ENCODE measurements around the gene DGCR6.
"Not testable (repeated sequence)": the region's sequence is repeated elsewhere in the genome, so short reads cannot be mapped to it uniquely, and the experiment has no call there.

DGCR6 gene

DNA sequence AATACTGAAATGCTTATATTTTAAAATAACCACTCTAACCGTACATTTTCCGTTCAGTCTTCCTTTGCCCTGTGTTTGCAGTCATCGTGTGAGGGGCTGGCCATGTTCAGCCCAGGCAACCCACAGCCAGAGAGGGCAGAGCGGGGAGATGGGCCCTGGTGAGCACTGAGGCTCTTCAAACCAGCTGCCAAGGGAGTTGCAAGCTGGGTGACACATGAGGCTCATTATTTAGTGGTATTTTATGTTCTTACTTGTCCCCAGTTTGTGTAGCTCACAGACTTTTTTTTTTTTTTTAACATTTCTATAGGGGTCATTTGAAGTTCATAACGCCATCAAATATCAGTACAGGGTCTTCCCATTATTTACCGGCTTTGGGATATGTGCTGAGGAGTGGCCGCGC is 18.0 kb upstream of the DGCR6 start:
- no peak overlapping the region for H2AK5ac ChIP-seq (ENCODE audit: low read depth, low read length)
- H2BK12ac ChIP-seq (ENCODE audit: low read length), result no peak overlapping the region
- DNase-seq (ENCODE audit: low spot score), result no peak
- no CpG with 5 or more reads among the region's 8 CpGs for WGBS, 2 donors (ENCODE audit: extremely low coverage in 2 of 2, insufficient read length in 2 of 2, insufficient replicate concordance in 1 of 2)
- no peaks in the 10 kb centered on the region for H3K36me3 ChIP-seq (replicated peaks in 1 of 2; ENCODE audit: control insufficient read depth in 2 of 2, insufficient read depth in 2 of 2, low read length in 2 of 2)
- H4K8ac ChIP-seq (ENCODE audit: low read depth, low read length), result no peak overlapping the region
- H3K27me3 ChIP-seq (ENCODE audit: control insufficient read depth in 3 of 3, insufficient read depth in 3 of 3, low read depth in 1 of 3, low read length in 3 of 3), result no peaks in the 10 kb centered on the region
- H3K14ac ChIP-seq (ENCODE audit: low read length), result no peak overlapping the region
- H3K18ac ChIP-seq (ENCODE audit: low read length), result no peak overlapping the region
- no peaks in the 10 kb centered on the region for H3K4me1 ChIP-seq (ENCODE audit: control insufficient read depth in 2 of 2, insufficient read depth in 1 of 2, low read depth in 1 of 2, low read length in 2 of 2)
- H3K4me2 ChIP-seq (ENCODE audit: insufficient read depth, low read length, poor library complexity, severe bottlenecking), result no peak overlapping the region
- H3K23ac ChIP-seq (ENCODE audit: low read depth, low read length, poor library complexity), result no peak overlapping the region
- H4K91ac ChIP-seq (ENCODE audit: low read depth, low read length, poor library complexity), result no peak overlapping the region
- no peak overlapping the region for H3K9ac ChIP-seq (ENCODE audit: low read depth, low read length, poor library complexity)
- no peak overlapping the region for H2BK15ac ChIP-seq (ENCODE audit: low read length)
- no peak overlapping the region for H3K4me3 ChIP-seq (ENCODE audit: low read length in 2 of 2)
- H3K79me1 ChIP-seq (ENCODE audit: low read depth, low read length), result no peaks in the 10 kb centered on the region
- no peak overlapping the region for H3K4ac ChIP-seq (ENCODE audit: low read length)
- no peak overlapping the region for H3K27ac ChIP-seq (replicated peaks; ENCODE audit: low read length)
- no peaks in the 10 kb centered on the region for H3K9me3 ChIP-seq (replicated peaks in 1 of 2; ENCODE audit: control insufficient read depth in 2 of 2, insufficient read depth in 1 of 2, low read depth in 1 of 2, low read length in 2 of 2)
- H2BK5ac ChIP-seq (ENCODE audit: low read length), result no peak overlapping the region
- no peak overlapping the region for H2AFZ ChIP-seq (ENCODE audit: low read length)
- H2BK120ac ChIP-seq (ENCODE audit: low read depth, low read length), result no peak overlapping the region

DNA sequence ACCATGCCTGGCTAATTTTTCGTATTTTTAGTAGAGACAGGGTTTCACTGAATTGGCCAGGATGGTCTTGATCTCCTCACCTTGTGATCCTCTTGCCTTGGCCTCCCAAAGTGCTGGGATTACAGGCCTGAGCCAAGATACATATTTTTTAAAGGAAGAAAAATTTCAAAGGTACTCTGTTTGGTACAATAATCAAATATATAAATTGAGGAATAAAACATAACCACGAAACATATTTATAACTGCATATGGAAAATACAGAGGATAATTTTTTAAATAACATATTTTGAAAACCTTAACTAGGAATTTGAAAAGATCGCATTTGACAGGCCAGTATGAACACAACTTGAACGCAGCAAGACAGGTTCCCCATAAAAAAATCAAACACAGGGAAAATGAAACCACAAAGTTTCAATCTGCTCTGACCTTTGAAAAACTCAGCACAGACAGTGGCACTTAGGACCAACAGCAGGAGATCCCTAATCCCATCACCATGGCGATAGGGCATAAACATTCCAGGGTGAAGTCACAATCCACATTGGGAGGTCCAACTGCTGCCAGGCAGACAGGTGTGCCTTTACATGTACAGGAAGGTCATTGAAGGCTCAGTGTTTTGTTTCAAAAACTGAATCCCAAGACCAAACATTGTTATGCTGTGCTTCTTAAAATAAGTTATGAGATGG is 15.5 kb upstream of the DGCR6 start:
- not testable (repeated sequence) for H3K27ac ChIP-seq (replicated peaks; ENCODE audit: low read length); H3K36me3 ChIP-seq (replicated peaks in 1 of 2; ENCODE audit: control insufficient read depth in 2 of 2, insufficient read depth in 2 of 2, low read length in 2 of 2); H3K23ac ChIP-seq (ENCODE audit: low read depth, low read length, poor library complexity); H2BK12ac ChIP-seq (ENCODE audit: low read length); H3K18ac ChIP-seq (ENCODE audit: low read length); H4K91ac ChIP-seq (ENCODE audit: low read depth, low read length, poor library complexity); H3K14ac ChIP-seq (ENCODE audit: low read length); H3K4me2 ChIP-seq (ENCODE audit: insufficient read depth, low read length, poor library complexity, severe bottlenecking); H3K4me3 ChIP-seq (ENCODE audit: low read length in 2 of 2); H3K79me1 ChIP-seq (ENCODE audit: low read depth, low read length); H3K9me3 ChIP-seq (replicated peaks in 1 of 2; ENCODE audit: control insufficient read depth in 2 of 2, insufficient read depth in 1 of 2, low read depth in 1 of 2, low read length in 2 of 2); H2AK5ac ChIP-seq (ENCODE audit: low read depth, low read length); H3K9ac ChIP-seq (ENCODE audit: low read depth, low read length, poor library complexity); H3K27me3 ChIP-seq (ENCODE audit: control insufficient read depth in 3 of 3, insufficient read depth in 3 of 3, low read depth in 1 of 3, low read length in 3 of 3); H2BK120ac ChIP-seq (ENCODE audit: low read depth, low read length); H3K4me1 ChIP-seq (ENCODE audit: control insufficient read depth in 2 of 2, insufficient read depth in 1 of 2, low read depth in 1 of 2, low read length in 2 of 2); DNase-seq (ENCODE audit: low spot score); H2BK5ac ChIP-seq (ENCODE audit: low read length); H3K4ac ChIP-seq (ENCODE audit: low read length); H4K8ac ChIP-seq (ENCODE audit: low read depth, low read length); H2AFZ ChIP-seq (ENCODE audit: low read length); H2BK15ac ChIP-seq (ENCODE audit: low read length)
- no CpG with 5 or more reads among the region's 5 CpGs for WGBS, 2 donors (ENCODE audit: extremely low coverage in 2 of 2, insufficient read length in 2 of 2, insufficient replicate concordance in 1 of 2)

GRCh38 chr22:18893775-18894174 is 12.3 kb upstream of the DGCR6 start:
- not testable (repeated sequence) for H3K9me3 ChIP-seq (replicated peaks in 1 of 2; ENCODE audit: control insufficient read depth in 2 of 2, insufficient read depth in 1 of 2, low read depth in 1 of 2, low read length in 2 of 2); H2AFZ ChIP-seq (ENCODE audit: low read length); H3K4me1 ChIP-seq (ENCODE audit: control insufficient read depth in 2 of 2, insufficient read depth in 1 of 2, low read depth in 1 of 2, low read length in 2 of 2); H3K4me2 ChIP-seq (ENCODE audit: insufficient read depth, low read length, poor library complexity, severe bottlenecking); H3K14ac ChIP-seq (ENCODE audit: low read length); H3K4me3 ChIP-seq (ENCODE audit: low read length in 2 of 2); DNase-seq (ENCODE audit: low spot score); H3K79me1 ChIP-seq (ENCODE audit: low read depth, low read length); H3K4ac ChIP-seq (ENCODE audit: low read length); H3K27ac ChIP-seq (replicated peaks; ENCODE audit: low read length); H2BK120ac ChIP-seq (ENCODE audit: low read depth, low read length); H3K23ac ChIP-seq (ENCODE audit: low read depth, low read length, poor library complexity); H2BK15ac ChIP-seq (ENCODE audit: low read length); H3K9ac ChIP-seq (ENCODE audit: low read depth, low read length, poor library complexity); H2BK12ac ChIP-seq (ENCODE audit: low read length); H3K18ac ChIP-seq (ENCODE audit: low read length); H4K8ac ChIP-seq (ENCODE audit: low read depth, low read length); H3K27me3 ChIP-seq (ENCODE audit: control insufficient read depth in 3 of 3, insufficient read depth in 3 of 3, low read depth in 1 of 3, low read length in 3 of 3); H4K91ac ChIP-seq (ENCODE audit: low read depth, low read length, poor library complexity); H3K36me3 ChIP-seq (replicated peaks in 1 of 2; ENCODE audit: control insufficient read depth in 2 of 2, insufficient read depth in 2 of 2, low read length in 2 of 2); H2AK5ac ChIP-seq (ENCODE audit: low read depth, low read length); H2BK5ac ChIP-seq (ENCODE audit: low read length)
- no CpG with 5 or more reads among the region's 4 CpGs for WGBS, 2 donors (ENCODE audit: extremely low coverage in 2 of 2, insufficient read length in 2 of 2, insufficient replicate concordance in 1 of 2)

DNA sequence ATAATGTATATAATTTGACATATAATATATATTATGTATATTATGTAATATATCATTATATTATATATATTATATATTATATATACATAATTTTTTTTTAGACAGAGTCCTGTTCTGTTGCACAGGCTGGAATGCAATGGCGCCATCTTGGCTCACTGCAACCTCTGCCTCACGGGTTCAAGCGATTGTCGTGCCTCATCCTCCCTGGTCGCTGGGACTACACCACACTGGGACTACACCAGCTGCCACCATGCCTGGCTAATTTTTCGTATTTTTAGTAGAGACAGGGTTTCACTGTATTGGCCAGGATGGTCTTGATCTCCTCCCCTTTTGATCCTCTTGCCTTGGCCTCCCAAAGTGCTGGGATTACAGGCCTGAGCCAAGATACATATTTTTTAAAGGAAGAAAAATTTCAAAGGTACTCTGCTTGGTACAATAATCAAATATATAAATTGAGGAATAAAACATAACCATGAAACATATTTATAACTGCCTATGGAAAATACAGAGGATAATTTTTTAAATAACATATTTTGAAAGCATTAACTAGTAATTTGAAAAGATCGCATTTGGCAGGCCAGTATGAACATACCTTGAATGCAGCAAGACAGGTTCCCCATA is 10.0 kb upstream of the DGCR6 start:
- not testable (repeated sequence) for DNase-seq (ENCODE audit: low spot score)
- no CpG with 5 or more reads among the region's 7 CpGs for WGBS, 2 donors (ENCODE audit: extremely low coverage in 2 of 2, insufficient read length in 2 of 2, insufficient replicate concordance in 1 of 2)

More for the DNA sequence above, 10.0 kb upstream of the DGCR6 start:
- not testable (repeated sequence) for H2AK5ac ChIP-seq (ENCODE audit: low read depth, low read length); H3K79me1 ChIP-seq (ENCODE audit: low read depth, low read length); H3K9me3 ChIP-seq (replicated peaks in 1 of 2; ENCODE audit: control insufficient read depth in 2 of 2, insufficient read depth in 1 of 2, low read depth in 1 of 2, low read length in 2 of 2); H3K4me2 ChIP-seq (ENCODE audit: insufficient read depth, low read length, poor library complexity, severe bottlenecking); H2BK120ac ChIP-seq (ENCODE audit: low read depth, low read length); H2AFZ ChIP-seq (ENCODE audit: low read length); H3K23ac ChIP-seq (ENCODE audit: low read depth, low read length, poor library complexity); H2BK15ac ChIP-seq (ENCODE audit: low read length); H3K27me3 ChIP-seq (ENCODE audit: control insufficient read depth in 3 of 3, insufficient read depth in 3 of 3, low read depth in 1 of 3, low read length in 3 of 3); H4K8ac ChIP-seq (ENCODE audit: low read depth, low read length); H3K4me1 ChIP-seq (ENCODE audit: control insufficient read depth in 2 of 2, insufficient read depth in 1 of 2, low read depth in 1 of 2, low read length in 2 of 2); H4K91ac ChIP-seq (ENCODE audit: low read depth, low read length, poor library complexity); H3K36me3 ChIP-seq (replicated peaks in 1 of 2; ENCODE audit: control insufficient read depth in 2 of 2, insufficient read depth in 2 of 2, low read length in 2 of 2); H3K27ac ChIP-seq (replicated peaks; ENCODE audit: low read length); H3K4me3 ChIP-seq (ENCODE audit: low read length in 2 of 2); H3K4ac ChIP-seq (ENCODE audit: low read length); H2BK12ac ChIP-seq (ENCODE audit: low read length); H3K14ac ChIP-seq (ENCODE audit: low read length); H3K18ac ChIP-seq (ENCODE audit: low read length); H2BK5ac ChIP-seq (ENCODE audit: low read length); H3K9ac ChIP-seq (ENCODE audit: low read depth, low read length, poor library complexity)
